Measurements from ENCODE around the gene RNF222. TPM values are rescaled to one million over a fixed set of nuclear protein-coding genes. Genes with fewer than 3 reads are reported as not detected.

RNF222 gene
- total and polyA plus RNA-seq, 10 of the 15 experiments (the other 5 are each of a cell fraction or from before 2014, with no cell fraction given): not detected

- TF ChIP-seq, protein P1, sequence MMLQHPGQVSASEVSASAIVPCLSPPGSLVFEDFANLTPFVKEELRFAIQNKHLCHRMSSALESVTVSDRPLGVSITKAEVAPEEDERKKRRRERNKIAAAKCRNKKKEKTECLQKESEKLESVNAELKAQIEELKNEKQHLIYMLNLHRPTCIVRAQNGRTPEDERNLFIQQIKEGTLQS (IDR thresholded peaks at IDR 0.05; ENCODE audit: borderline replicate concordance, extremely low read depth, low read depth, low read length): no peak
- TF ChIP-seq CREB1 (IDR thresholded peaks at IDR 0.05; ENCODE audit: low read depth) (no peak; the same call in none of the 2 replicates), HDAC6 (IDR thresholded peaks at IDR 0.05; ENCODE audit: unreplicated experiment) (peak; percentile 61), MEF2A (IDR thresholded peaks at IDR 0.05; ENCODE audit: insufficient read depth, low read depth, low read length) (no peak), TCF12 (IDR thresholded peaks at IDR 0.05; ENCODE audit: low read depth, low read length) (peak; percentile 80), E4F1 (IDR thresholded peaks at IDR 0.05; ENCODE audit: borderline replicate concordance, partially characterized antibody) (no peak), NFYB (IDR thresholded peaks at IDR 0.05; ENCODE audit: insufficient read depth, low read depth, low read length) (no peak), YBX1 (IDR thresholded peaks at IDR 0.05) (no peak), EP300 (IDR thresholded peaks at IDR 0.05; ENCODE audit: borderline replicate concordance in 1 of 2, control insufficient read depth in 1 of 2, low read depth in 2 of 2, low read length in 2 of 2) (no peak), SRF (IDR thresholded peaks at IDR 0.05; ENCODE audit: low read depth in 2 of 2, low read length in 2 of 2) (no peak), RFX5 (IDR thresholded peaks at IDR 0.05; ENCODE audit: low read depth, low read length) (no peak), RELA (IDR thresholded peaks at IDR 0.05; ENCODE audit: borderline replicate concordance, partially characterized antibody) (peak; percentile 10), HCFC1 (IDR thresholded peaks at IDR 0.05; ENCODE audit: low read length) (peak; percentile 39), ZZZ3 (IDR thresholded peaks at IDR 0.05; ENCODE audit: control insufficient read depth, insufficient read length, low read depth) (no peak), KLF5 (IDR thresholded peaks at IDR 0.05; ENCODE audit: partially characterized antibody) (no peak), RBBP5 (conservative IDR thresholded peaks at IDR 0.05) (no peak), JUND (IDR thresholded peaks at IDR 0.05; ENCODE audit: low read depth, low read length) (no peak)
- TF ChIP-seq, protein P2, sequence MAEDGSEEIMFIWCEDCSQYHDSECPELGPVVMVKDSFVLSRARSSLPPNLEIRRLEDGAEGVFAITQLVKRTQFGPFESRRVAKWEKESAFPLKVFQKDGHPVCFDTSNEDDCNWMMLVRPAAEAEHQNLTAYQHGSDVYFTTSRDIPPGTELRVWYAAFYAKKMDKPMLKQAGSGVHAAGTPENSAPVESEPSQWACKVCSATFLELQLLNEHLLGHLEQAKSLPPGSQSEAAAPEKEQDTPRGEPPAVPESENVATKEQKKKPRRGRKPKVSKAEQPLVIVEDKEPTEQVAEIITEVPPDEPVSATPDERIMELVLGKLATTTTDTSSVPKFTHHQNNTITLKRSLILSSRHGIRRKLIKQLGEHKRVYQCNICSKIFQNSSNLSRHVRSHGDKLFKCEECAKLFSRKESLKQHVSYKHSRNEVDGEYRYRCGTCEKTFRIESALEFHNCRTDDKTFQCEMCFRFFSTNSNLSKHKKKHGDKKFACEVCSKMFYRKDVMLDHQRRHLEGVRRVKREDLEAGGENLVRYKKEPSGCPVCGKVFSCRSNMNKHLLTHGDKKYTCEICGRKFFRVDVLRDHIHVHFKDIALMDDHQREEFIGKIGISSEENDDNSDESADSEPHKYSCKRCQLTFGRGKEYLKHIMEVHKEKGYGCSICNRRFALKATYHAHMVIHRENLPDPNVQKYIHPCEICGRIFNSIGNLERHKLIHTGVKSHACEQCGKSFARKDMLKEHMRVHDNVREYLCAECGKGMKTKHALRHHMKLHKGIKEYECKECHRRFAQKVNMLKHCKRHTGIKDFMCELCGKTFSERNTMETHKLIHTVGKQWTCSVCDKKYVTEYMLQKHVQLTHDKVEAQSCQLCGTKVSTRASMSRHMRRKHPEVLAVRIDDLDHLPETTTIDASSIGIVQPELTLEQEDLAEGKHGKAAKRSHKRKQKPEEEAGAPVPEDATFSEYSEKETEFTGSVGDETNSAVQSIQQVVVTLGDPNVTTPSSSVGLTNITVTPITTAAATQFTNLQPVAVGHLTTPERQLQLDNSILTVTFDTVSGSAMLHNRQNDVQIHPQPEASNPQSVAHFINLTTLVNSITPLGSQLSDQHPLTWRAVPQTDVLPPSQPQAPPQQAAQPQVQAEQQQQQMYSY (CRISPR knock-in tag; IDR thresholded peaks at IDR 0.05): no peak
- TF ChIP-seq, protein P3, sequence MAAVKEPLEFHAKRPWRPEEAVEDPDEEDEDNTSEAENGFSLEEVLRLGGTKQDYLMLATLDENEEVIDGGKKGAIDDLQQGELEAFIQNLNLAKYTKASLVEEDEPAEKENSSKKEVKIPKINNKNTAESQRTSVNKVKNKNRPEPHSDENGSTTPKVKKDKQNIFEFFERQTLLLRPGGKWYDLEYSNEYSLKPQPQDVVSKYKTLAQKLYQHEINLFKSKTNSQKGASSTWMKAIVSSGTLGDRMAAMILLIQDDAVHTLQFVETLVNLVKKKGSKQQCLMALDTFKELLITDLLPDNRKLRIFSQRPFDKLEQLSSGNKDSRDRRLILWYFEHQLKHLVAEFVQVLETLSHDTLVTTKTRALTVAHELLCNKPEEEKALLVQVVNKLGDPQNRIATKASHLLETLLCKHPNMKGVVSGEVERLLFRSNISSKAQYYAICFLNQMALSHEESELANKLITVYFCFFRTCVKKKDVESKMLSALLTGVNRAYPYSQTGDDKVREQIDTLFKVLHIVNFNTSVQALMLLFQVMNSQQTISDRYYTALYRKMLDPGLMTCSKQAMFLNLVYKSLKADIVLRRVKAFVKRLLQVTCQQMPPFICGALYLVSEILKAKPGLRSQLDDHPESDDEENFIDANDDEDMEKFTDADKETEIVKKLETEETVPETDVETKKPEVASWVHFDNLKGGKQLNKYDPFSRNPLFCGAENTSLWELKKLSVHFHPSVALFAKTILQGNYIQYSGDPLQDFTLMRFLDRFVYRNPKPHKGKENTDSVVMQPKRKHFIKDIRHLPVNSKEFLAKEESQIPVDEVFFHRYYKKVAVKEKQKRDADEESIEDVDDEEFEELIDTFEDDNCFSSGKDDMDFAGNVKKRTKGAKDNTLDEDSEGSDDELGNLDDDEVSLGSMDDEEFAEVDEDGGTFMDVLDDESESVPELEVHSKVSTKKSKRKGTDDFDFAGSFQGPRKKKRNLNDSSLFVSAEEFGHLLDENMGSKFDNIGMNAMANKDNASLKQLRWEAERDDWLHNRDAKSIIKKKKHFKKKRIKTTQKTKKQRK (IDR thresholded peaks at IDR 0.05; ENCODE audit: low read depth, low read length): no peak
Observed at GRCh38 chr17:8376271-8377067, 21.2 kb downstream of the RNF222 start, which contains the start of gene KRABD2 (continued).
